Stimulated activated CD8-positive, alpha-beta memory T cell treated with anti-CD3 and anti-CD28 coated beads, Interleukin-7, amount 100 ng/mL, for 4 hours (primary cell): Measurements from ENCODE around the gene ADCY7.
"Not testable (repeated sequence)": the region's sequence is repeated elsewhere in the genome, so short reads cannot be mapped to it uniquely, and the experiment has no call there.

Source experiments
- DNase-seq, 2 donors: peaks; one replicate each; pipeline ENCODE4 v3.0.0-alpha.2; 2020; ENCODE audit warnings: low read depth in 2 of 2

The ADCY7 gene

GRCh38 chr16:50266337-50267091, at the start of gene ADCY7:
Gene ADCY7, plus strand, starts transcription at chr16:50266551. Its CDS starts 21,629 bp downstream, at chr16:50288180.
- DNase-seq = peak; percentile 72 to 81

GRCh38 chr16:50219402-50219975, 46.9 kb upstream of the ADCY7 start:
- DNase-seq = no peak

- DNase-seq = no peak
These were observed 42.1 kb upstream of the ADCY7 start for GRCh38 chr16:50224286-50224685.

- DNase-seq = no peak
These were observed 39.2 kb upstream of the ADCY7 start for GRCh38 chr16:50227120-50227519.

GRCh38 chr16:50227665-50228064, 38.7 kb upstream of the ADCY7 start:
- DNase-seq = no peak

GRCh38 chr16:50228364-50228868, 37.9 kb upstream of the ADCY7 start:
- DNase-seq = no peak

GRCh38 chr16:50229149-50229726, 37.1 kb upstream of the ADCY7 start:
- DNase-seq = no peak

GRCh38 chr16:50234771-50235556, 31.4 kb upstream of the ADCY7 start:
- no peak for DNase-seq

GRCh38 chr16:50235581-50235980, 30.8 kb upstream of the ADCY7 start:
- DNase-seq = no peak

- no peak for DNase-seq
These were observed 28.0 kb upstream of the ADCY7 start for GRCh38 chr16:50238314-50238713.

- no peak for DNase-seq
These were observed 27.5 kb upstream of the ADCY7 start for GRCh38 chr16:50238868-50239301.

GRCh38 chr16:50243024-50243423, 23.3 kb upstream of the ADCY7 start:
- not testable (repeated sequence) for DNase-seq

- DNase-seq = no peak
These were observed 22.2 kb upstream of the ADCY7 start for GRCh38 chr16:50244140-50244503.

GRCh38 chr16:50244504-50245416, 21.6 kb upstream of the ADCY7 start:
- DNase-seq = no peak

GRCh38 chr16:50245417-50246298, 20.7 kb upstream of the ADCY7 start:
- DNase-seq = peak; percentile 69 to 72

- DNase-seq = no peak
These were observed 19.8 kb upstream of the ADCY7 start for GRCh38 chr16:50246299-50247122.

- DNase-seq = no peak
These were observed 19.0 kb upstream of the ADCY7 start for GRCh38 chr16:50247123-50247905.

GRCh38 chr16:50247906-50248608, 18.3 kb upstream of the ADCY7 start:
- DNase-seq = no peak
